GM12873 (cell line): ENCODE results near the gene PPP4R4.

Experiments
- CTCF ChIP-seq: IDR thresholded peaks from 2 replicates; pipeline ENCODE4 v1.5.1; 2012; ENCODE audit warnings: low read depth, mild to moderate bottlenecking, moderate library complexity, low read length, control low read depth; ENCODE audit not compliant: insufficient read depth; ENCODE audit errors: missing control alignments

PPP4R4 gene

DNA sequence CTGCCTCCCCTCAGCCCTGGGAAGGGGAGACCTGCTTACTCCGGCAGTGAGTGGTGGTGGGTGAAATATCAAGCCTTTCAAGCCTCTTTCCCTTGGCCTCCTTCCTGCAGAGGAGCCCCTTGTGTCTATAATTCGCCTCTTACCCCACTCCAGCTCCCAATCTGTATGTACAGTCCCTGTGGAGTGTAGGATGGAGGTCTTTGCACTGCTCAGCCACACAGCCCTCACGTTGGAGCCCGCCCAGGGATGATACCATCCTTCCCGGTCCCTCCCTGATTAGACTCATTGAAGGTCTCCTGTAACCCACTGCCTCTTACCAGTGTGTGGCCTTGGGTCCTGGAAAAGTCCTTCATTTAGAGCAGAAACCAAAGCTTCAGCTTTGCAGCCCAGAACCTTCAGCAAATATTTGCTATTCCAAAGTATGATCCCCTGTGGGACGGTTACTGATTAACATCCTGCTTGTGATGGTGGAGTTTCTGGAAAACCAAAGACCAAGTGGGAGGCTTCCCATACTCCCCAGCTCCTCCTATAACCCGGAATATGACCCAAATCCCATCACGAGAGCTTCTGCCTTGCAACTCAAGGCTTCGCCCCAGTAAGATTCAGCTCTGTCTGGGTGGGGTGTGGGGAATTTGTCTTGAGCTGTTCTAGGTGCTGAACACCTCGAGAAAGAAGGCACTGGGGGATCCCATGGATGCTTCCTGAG is 118.9 kb downstream of the PPP4R4 start, which contains the start of gene SERPINA10:
SERPINA10 (minus strand) TSS at position 397 of the 706 bp plus-strand sequence. CDS start 2,675 bp downstream, outside the sequence.
- TF ChIP-seq CTCF: no peak

DNA sequence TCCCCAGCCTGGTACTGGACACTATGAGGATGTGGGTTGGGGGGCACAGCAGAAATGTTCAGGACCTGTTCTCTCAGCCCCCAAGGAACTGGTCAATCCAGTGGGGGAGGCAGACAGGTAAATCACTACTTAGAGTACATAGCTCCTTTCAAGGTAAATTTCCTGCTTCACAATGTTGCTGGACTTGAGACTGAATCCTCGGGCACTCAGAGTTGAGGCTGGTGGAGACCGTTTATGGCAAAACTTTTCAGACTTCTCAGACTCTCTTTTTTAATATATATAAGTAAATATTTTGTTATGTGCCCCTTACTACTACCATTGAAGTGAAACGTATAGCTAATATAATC is 119.4 kb downstream of the PPP4R4 start:
- TF ChIP-seq CTCF: no peak

GRCh38 chr14:94295360-94296180 is 121.4 kb downstream of the PPP4R4 start:
- TF ChIP-seq CTCF: no peak

DNA sequence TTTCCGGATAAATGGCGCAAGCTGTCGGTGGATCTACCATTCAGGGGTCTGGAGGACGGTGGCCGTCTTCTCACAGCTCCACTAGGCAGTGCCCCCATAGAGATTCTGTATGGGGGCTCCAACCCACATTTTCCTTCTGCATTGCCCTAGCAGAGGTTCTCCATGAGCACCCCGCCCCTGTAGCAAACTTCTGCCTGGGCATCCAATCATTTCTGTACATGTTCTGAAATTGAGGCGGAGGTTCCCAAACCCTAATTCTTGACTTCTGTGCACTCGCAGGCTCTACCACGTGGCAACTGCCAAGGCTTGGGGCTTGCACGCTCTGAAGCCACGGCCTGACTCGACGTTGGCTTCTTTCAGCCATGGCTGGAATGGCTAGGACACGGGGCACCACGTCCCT is 124.0 kb downstream of the PPP4R4 start:
- TF ChIP-seq CTCF: no peak

- no peak for TF ChIP-seq CTCF
Observed at GRCh38 chr14:94303111-94303510, 129.0 kb downstream of the PPP4R4 start.

DNA sequence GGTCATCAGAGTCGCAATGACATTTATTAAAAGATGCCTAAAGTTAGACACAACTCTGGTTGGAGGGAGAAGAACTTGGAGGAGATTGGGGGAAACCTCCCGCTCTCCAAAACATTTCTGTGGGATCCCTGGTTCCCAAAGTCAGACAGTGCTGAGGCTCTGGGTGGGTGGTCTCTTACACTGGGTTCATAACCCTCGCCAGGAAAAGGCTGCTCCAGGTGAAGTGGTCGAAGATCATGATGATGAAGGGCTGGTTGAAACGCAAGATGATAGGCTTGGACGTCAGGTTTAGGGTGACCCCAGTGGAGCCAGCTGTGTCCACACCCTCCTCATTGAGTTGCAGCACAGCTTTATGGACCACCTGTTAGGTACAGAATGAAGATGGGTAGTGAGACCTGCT is 130.1 kb downstream of the PPP4R4 start:
- TF ChIP-seq CTCF: no peak

DNA sequence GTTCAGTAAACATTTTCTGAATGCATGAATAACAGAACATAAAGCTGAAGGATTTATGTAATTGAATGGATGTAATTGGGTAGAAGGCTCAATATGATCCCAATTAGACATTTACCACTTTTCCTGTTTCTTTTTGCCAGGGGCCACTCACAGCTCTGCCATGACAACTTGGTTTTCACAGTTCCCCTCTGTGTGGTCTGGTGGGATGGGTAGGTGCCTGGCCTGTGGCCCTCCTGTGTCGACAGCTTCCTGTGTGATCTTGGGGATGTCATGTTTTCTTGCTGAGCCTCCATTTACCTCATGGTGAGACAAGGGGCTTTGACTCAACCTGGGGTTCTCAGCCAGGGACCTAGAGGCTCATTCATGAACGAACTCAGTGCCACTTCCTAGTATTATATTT is 131.5 kb downstream of the PPP4R4 start:
- no peak for TF ChIP-seq CTCF
